NCI-H2196 (cell line): ENCODE data around the gene SLC37A1.

ENCODE experiments used
- DNase-seq: peaks from one replicate; lab custom pipeline; 2025; ENCODE audit not compliant: unreplicated experiment; lab: John Stamatoyannopoulos, UW

Gene SLC37A1

GRCh38 chr21:42542196-42542595, 28.5 kb downstream of the SLC37A1 start:
- no peak for DNase-seq

GRCh38 chr21:42542596-42542995, 28.9 kb downstream of the SLC37A1 start:
- no peak for DNase-seq

- DNase-seq: no peak
Observed at GRCh38 chr21:42543106-42543847, 29.6 kb downstream of the SLC37A1 start.

GRCh38 chr21:42544544-42544943, 30.9 kb downstream of the SLC37A1 start:
- DNase-seq: no peak

GRCh38 chr21:42545317-42545716, 31.7 kb downstream of the SLC37A1 start:
- DNase-seq: no peak

GRCh38 chr21:42545745-42546144, 32.1 kb downstream of the SLC37A1 start:
- DNase-seq: no peak

GRCh38 chr21:42546433-42546832, 32.8 kb downstream of the SLC37A1 start:
- no peak for DNase-seq

GRCh38 chr21:42547001-42547905, 33.6 kb downstream of the SLC37A1 start:
- DNase-seq: no peak

GRCh38 chr21:42547906-42548365, 34.3 kb downstream of the SLC37A1 start:
- no peak for DNase-seq

GRCh38 chr21:42548687-42549406, 35.2 kb downstream of the SLC37A1 start:
- no peak for DNase-seq

GRCh38 chr21:42550817-42551216, 37.2 kb downstream of the SLC37A1 start:
- peak; percentile 78 for DNase-seq

GRCh38 chr21:42552407-42553336, 39.0 kb downstream of the SLC37A1 start:
- no peak for DNase-seq

GRCh38 chr21:42553435-42553834, 39.8 kb downstream of the SLC37A1 start:
- DNase-seq: no peak

GRCh38 chr21:42554251-42554961, 40.8 kb downstream of the SLC37A1 start:
- no peak for DNase-seq

- DNase-seq: no peak
Observed at GRCh38 chr21:42555756-42556438, 42.2 kb downstream of the SLC37A1 start.

- DNase-seq: no peak
Observed at GRCh38 chr21:42556476-42556875, 42.8 kb downstream of the SLC37A1 start.

- DNase-seq: no peak
Observed at GRCh38 chr21:42556960-42557359, 43.3 kb downstream of the SLC37A1 start.

- no peak for DNase-seq
Observed at GRCh38 chr21:42557420-42557819, 43.8 kb downstream of the SLC37A1 start.

- no peak for DNase-seq
Observed at GRCh38 chr21:42558368-42558767, 44.7 kb downstream of the SLC37A1 start.
